GM23248 (cell line): Measurements from ENCODE around the gene MGAT5. TPM values are rescaled to one million over a fixed set of nuclear protein-coding genes. Genes with fewer than 3 reads are reported as not detected.

Experiments
- DNase-seq: peaks from one replicate; pipeline ENCODE4 v3.0.0-alpha.2; 2015
- H2AFZ ChIP-seq: fragments of 200-600 bp; sonication (generic); 2 replicates; pipeline ENCODE4 v1.6.1; 2016; ENCODE audit warnings: antibody characterized with exemption
- H3F3A ChIP-seq: fragments of 200-600 bp; sonication (generic); 2 replicates; pipeline ENCODE4 v1.6.1; 2016; ENCODE audit warnings: mild to moderate bottlenecking, antibody characterized with exemption, mixed run types; ENCODE audit not compliant: insufficient read depth
- H3K27ac ChIP-seq: fragments of 200-600 bp; sonication (generic); 2 replicates; pipeline ENCODE4 v1.5.1; 2016; ENCODE audit warnings: mild to moderate bottlenecking
- H3K27me3 ChIP-seq: fragments of 200-600 bp; sonication (generic); replicated peaks from 2 replicates; pipeline ENCODE4 v1.6.1; 2016; ENCODE audit warnings: mild to moderate bottlenecking; ENCODE audit not compliant: insufficient read depth
- H3K36me3 ChIP-seq: fragments of 200-600 bp; sonication (generic); 2 replicates; pipeline ENCODE4 v1.6.1; 2016; ENCODE audit warnings: low read depth, mild to moderate bottlenecking
- H3K4me1 ChIP-seq: fragments of 200-600 bp; sonication (generic); 2 replicates; pipeline ENCODE4 v1.6.1; 2016; ENCODE audit warnings: mild to moderate bottlenecking; ENCODE audit not compliant: insufficient read depth
- H3K4me2 ChIP-seq: fragments of 200-600 bp; sonication (generic); one replicate; pipeline ENCODE4 v1.6.1; 2016; ENCODE audit warnings: mild to moderate bottlenecking; ENCODE audit not compliant: unreplicated experiment
- H3K4me3 ChIP-seq: fragments of 200-600 bp; sonication (generic); 2 replicates; pipeline ENCODE4 v1.5.1; 2016; ENCODE audit warnings: mild to moderate bottlenecking
- H3K79me2 ChIP-seq: fragments of 200-600 bp; sonication (generic); 2 replicates; pipeline ENCODE4 v1.6.1; 2016; ENCODE audit warnings: mild to moderate bottlenecking; ENCODE audit not compliant: insufficient read depth
- H3K9ac ChIP-seq: fragments of 200-600 bp; sonication (generic); 2 replicates; pipeline ENCODE4 v1.6.1; 2016; ENCODE audit warnings: mild to moderate bottlenecking
- H3K9me2 ChIP-seq: fragments of 200-600 bp; sonication (generic); 2 replicates; pipeline ENCODE4 v1.6.1; 2016; ENCODE audit warnings: mixed run types, mild to moderate bottlenecking, moderate library complexity; ENCODE audit not compliant: insufficient read depth
- H3K9me3 ChIP-seq: fragments of 200-600 bp; sonication (generic); one replicate; pipeline ENCODE4 v1.6.1; 2017; ENCODE audit warnings: low read depth
- H4K20me1 ChIP-seq: fragments of 200-600 bp; sonication (generic); 2 replicates; pipeline ENCODE4 v1.6.0; 2016; ENCODE audit not compliant: insufficient read depth
- EZH2 ChIP-seq: fragments of 200-600 bp; sonication (generic); IDR thresholded peaks from 2 replicates; pipeline ENCODE4 v1.6.1; 2018; ENCODE audit warnings: antibody characterized with exemption, mild to moderate bottlenecking; ENCODE audit not compliant: insufficient read depth, poor library complexity, severe bottlenecking
- EZH2phosphoT487 ChIP-seq: fragments of 200-600 bp; sonication (generic); IDR thresholded peaks from 2 replicates; pipeline ENCODE4 v1.6.1; 2018; ENCODE audit warnings: antibody characterized with exemption, moderate library complexity, mild to moderate bottlenecking, low read depth; ENCODE audit not compliant: insufficient read depth
- WGBS, 2 experiments: methylation state at CpG; one replicate each; pipeline ENCODE4 v1.1.6; 2015 to 2017; ENCODE audit warnings: low lambda C conversion rate in 2 of 2, low coverage in 1 of 2; ENCODE audit errors: missing lambda C conversion rate in 2 of 2; 5-methylcytosine and 5-hydroxymethylcytosine counted together
- in situ Hi-C: fragments of 300-500 bp; cut with MboI; formaldehyde crosslinking; loops from 2 replicates; pipeline ENCODE4 v1.15.0; 2020
- polyA plus RNA-seq: library from polyadenylated mRNA; unstranded; fragments of >200 nt; fragmentation: Nextera tagmentation; extraction: Ambion mirVana; gene quantifications from 2 replicates; pipeline ENCODE4 v1.2.1, GENCODE V29; 2016
- total RNA-seq: library from RNA; depleted of rRNA; stranded (reverse); fragments of >200 nt; shearing (Covaris generic); gene quantifications from 2 replicates; pipeline ENCODE4 v1.2.3, GENCODE V29; 2014

The MGAT5 gene
- total and polyA plus RNA-seq, 2 experiments from 2014 or later, result 1.8 to 15.9 TPM

DNA sequence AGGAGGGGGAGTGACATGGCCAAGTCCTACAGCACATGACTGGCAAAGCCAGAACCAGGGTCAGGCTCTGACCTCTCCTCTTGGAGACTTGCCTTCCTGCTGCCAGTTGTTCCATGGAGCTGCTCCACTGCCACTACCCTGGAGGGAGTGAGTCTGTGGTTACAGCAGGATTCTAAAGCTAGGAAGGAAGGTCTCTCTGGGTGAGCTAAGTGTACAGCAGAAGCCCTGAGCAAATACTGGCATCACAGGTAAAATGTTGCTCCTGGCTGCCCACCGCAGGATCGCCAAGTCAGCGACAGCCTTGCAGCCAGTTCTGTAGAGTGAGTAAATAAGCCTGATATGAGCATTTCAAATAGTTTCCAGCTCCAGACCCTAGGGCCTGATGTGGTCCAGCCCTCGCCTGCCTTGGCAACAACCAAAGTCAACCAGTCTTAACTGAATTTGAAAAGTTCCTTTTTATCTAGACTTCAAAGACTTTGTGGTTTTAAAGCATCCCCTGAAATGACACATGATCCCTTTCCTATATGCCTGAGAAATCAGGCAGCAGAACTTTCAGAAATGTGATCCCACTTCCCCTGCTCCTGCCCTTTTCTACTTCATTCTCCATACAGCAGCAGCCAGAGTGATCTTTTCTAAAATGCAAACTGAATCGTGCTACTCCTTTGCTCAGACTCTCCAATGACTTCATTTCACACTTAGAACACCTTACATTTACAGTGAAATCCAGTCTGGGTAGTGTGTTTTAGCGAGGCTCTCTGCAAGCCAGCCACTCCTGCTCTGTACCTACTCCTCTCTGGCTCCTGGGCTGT lies 114.3 kb downstream of the MGAT5 start:
- H3K4me3 ChIP-seq, result no peak overlapping the region
- no peak for DNase-seq
- TF ChIP-seq EZH2phosphoT487 (no peak), EZH2 (no peak)
- H3K27ac ChIP-seq, result no peak overlapping the region
- no peaks in the 10 kb centered on the region for H3K9me3 ChIP-seq
- peaks cover 23% of the 10 kb centered on the region for H3K4me1 ChIP-seq
- WGBS, 2 experiments, result 88 to 90% methylated on average over 6 of the region's 6 CpGs
- no peaks in the 10 kb centered on the region for H3K9me2 ChIP-seq
- H3K27me3 ChIP-seq, result no peaks in the 10 kb centered on the region
- H3F3A ChIP-seq, result peaks cover 17% of the 10 kb centered on the region
- no peak overlapping the region for H2AFZ ChIP-seq
- H4K20me1 ChIP-seq, result no peaks in the 10 kb centered on the region
- H3K9ac ChIP-seq, result no peak overlapping the region
- no peak overlapping the region for H3K4me2 ChIP-seq
- no peaks in the 10 kb centered on the region for H3K79me2 ChIP-seq
- in situ Hi-C loops, result no loop called here
- no peaks in the 10 kb centered on the region for H3K36me3 ChIP-seq

DNA sequence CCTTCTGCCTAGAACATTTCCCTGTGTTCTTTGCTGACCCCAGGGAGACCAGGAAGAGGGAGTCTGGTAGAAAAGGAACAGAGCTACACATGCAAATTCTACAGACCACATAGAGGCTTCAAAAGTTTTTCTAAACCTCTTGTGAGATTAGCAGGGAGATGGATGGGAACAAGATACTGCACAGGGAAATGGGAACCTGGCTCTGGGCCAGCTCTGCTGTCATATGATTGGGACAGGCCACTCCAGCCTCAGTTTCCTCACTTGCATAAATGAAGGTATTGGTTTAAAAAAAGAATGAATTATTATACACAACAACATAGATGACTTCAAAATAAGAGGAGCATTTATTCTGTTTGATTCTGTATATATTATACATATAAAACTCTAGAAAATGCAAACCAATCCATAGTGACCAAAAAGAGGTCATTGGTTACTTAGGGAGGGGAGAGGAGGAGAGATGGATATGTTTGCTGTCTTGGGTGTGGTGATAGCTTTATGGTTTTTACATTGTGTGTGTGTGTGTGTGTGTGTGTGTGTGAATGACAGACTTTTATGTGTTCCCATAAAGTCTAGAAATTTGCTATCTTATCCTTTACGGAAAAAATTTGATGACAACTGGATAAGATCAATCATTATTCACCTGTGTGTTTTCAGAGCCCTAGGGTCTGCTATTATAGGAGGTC lies 115.5 kb downstream of the MGAT5 start:
- Histone ChIP-seq H3K4me1 (peaks cover 28% of the 10 kb centered on the region), H3K4me3 (no peak overlapping the region), H3K27ac (no peak overlapping the region), H3K9ac (no peak overlapping the region), H3F3A (peaks cover 28% of the 10 kb centered on the region), H3K9me2 (no peaks in the 10 kb centered on the region), H2AFZ (no peak overlapping the region), H3K79me2 (no peaks in the 10 kb centered on the region), H3K4me2 (no peak overlapping the region), H3K9me3 (no peaks in the 10 kb centered on the region), H3K36me3 (no peaks in the 10 kb centered on the region), H4K20me1 (no peaks in the 10 kb centered on the region), H3K27me3 (no peaks in the 10 kb centered on the region)
- no peak for DNase-seq
- in situ Hi-C loops, result no loop called here
- WGBS, 2 experiments, result 100% methylated on average over 1 of the region's 1 CpG
- no peak for TF ChIP-seq EZH2phosphoT487
- TF ChIP-seq EZH2, result no peak

DNA sequence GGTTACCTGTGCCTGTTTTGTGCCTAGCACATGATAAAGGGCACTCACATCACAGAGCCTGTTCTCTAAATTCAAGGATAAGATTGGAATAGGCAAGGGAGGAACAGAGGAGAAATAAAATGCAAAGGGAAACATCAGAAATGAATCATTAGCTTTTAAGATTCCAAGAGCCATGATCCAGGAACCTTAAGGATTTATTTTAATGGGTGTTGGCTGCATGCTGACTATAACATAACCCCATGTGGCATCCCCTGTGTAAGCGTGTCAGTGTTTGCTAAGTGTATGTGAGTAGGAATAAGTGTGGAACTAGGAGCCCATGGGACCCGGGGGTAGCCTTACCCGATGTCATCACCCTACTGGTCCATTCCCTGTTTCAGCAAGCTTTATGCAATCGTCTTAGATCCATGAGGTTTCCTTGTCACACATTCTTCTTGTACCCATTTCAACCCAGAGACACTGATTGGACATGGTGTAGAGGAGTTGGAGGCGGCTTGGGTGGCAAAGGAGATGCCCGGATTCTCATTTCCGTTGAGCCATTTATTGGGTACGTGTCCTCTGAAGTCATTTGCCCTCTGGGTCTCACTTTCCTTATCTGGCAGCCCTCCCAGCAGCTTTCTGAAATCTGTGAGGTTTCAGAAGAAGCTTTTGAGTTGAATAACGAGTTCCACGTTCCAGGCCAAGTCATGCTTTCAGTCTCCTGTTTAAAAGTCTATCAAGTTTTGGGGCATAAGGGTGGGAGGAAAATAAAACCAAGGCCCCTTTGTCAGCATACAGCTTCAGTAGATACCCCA lies 117.0 kb downstream of the MGAT5 start:
- H3K4me2 ChIP-seq, result peak overlapping the region; percentile 17
- H3F3A ChIP-seq, result peaks cover 28% of the 10 kb centered on the region
- no peak overlapping the region for H3K27ac ChIP-seq
- no peaks in the 10 kb centered on the region for H3K9me3 ChIP-seq
- no peak overlapping the region for H2AFZ ChIP-seq
- H3K79me2 ChIP-seq, result no peaks in the 10 kb centered on the region
- H3K9ac ChIP-seq, result no peak overlapping the region
- no peaks in the 10 kb centered on the region for H3K9me2 ChIP-seq
- WGBS, 2 experiments, result 42 to 46% methylated on average over 10 of the region's 10 CpGs
- peaks cover 28% of the 10 kb centered on the region for H3K4me1 ChIP-seq
- H3K4me3 ChIP-seq, result no peak overlapping the region
- no peaks in the 10 kb centered on the region for H3K27me3 ChIP-seq
- no peaks in the 10 kb centered on the region for H3K36me3 ChIP-seq
- no peaks in the 10 kb centered on the region for H4K20me1 ChIP-seq
- in situ Hi-C loops, result no loop called here
- TF ChIP-seq EZH2 (no peak), EZH2phosphoT487 (no peak)
- DNase-seq, result peak; percentile 60

DNA sequence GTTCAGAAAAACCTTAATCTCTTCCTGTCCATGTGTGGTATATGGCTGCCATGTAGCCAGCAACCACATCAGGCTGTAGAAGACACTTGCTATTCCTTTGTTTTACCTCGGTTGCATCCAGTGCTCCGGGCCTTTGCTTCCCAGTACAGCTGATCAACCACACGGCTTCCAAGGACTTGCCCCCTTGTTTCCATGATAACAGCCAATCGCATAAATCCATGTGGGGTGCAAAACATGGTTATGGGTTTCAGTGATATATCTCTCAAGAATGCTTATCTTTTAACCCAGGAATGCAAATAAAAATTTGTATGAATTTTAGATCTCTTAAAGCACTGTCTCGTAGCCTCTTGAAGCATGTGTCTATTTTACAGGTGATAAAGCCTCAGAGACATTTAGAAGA lies 118.3 kb downstream of the MGAT5 start:
- Histone ChIP-seq H3K36me3 (no peaks in the 10 kb centered on the region), H3F3A (peaks cover 28% of the 10 kb centered on the region), H3K9ac (no peak overlapping the region), H3K4me2 (peak overlapping the region; percentile 48), H3K4me1 (peaks cover 28% of the 10 kb centered on the region), H4K20me1 (no peaks in the 10 kb centered on the region), H3K9me2 (no peaks in the 10 kb centered on the region), H2AFZ (no peak overlapping the region), H3K9me3 (no peaks in the 10 kb centered on the region), H3K4me3 (no peak overlapping the region), H3K79me2 (no peaks in the 10 kb centered on the region), H3K27me3 (no peaks in the 10 kb centered on the region), H3K27ac (peak overlapping the region; percentile 50)
- in situ Hi-C loops, result no loop called here
- TF ChIP-seq EZH2phosphoT487, result no peak
- TF ChIP-seq EZH2, result no peak
- peak; percentile 5 for DNase-seq
- WGBS, 2 experiments, result 96 to 97% methylated on average over 5 of the region's 5 CpGs
